CD4-positive, alpha-beta T cell treated with Interleukin-17A for 1 hour (primary cell): Measurements from ENCODE around the gene CACNA1D.
"Not testable (repeated sequence)": the region's sequence is repeated elsewhere in the genome, so short reads cannot be mapped to it uniquely, and the experiment has no call there.

ENCODE experiments used
- DNase-seq: peaks from one replicate; pipeline ENCODE4 v3.0.0-alpha.2; 2020

The CACNA1D gene

DNA sequence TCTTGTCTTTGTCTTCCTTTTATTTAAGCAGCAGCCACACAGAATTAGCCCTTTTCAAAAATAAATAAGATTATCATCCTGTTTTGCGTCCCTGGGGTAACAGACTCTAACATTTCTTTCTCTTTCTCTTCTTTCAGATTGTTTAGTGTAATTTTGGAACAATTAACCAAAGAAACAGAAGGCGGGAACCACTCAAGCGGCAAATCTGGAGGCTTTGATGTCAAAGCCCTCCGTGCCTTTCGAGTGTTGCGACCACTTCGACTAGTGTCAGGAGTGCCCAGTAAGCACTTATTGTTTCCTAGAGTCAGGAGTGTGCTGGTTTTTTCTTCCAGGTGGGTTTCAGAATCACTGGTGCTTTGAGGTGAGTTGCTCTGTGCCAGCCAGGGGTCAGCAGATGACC, 165.6 kb downstream of the CACNA1D start:
- DNase-seq, result no peak

DNA sequence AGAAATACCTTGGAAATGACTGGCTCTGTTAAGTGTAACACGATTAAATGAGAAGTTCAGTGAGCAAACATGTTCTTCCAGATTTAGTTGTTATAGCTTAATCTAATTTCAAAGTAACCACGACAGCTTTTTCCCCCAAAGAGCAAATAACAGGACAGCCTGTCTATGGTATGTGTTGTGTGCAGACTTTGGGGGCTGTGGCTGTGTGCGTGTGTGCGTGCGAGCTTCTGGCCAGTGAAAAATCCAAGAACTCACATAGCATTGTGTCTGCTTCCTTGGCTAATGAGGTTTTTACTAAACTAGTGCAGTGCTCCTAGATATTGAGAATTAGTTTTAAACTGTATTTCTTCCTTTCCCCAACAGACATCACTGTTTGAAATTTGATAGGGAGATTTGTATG, 167.1 kb downstream of the CACNA1D start:
- no peak for DNase-seq

DNA sequence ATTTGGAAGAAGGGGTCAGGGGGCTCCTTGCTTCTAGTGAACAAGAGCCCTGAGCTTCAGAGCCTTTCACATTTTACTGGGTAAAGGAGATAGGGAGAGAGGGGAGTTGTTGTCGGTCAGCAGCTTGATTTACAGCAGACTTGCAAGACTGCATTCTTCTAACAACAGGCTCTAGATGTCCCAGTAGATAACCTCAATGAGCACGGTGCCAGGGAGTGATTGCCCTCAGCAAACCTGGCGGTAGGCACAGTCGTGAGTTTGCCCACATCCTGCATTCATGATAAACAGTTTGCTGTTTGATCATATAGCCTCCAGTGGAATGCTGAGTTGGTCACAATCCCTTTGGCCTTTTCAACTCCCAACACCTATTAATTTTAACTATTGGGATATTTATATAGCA, 170.4 kb downstream of the CACNA1D start:
- not testable (repeated sequence) for DNase-seq

DNA sequence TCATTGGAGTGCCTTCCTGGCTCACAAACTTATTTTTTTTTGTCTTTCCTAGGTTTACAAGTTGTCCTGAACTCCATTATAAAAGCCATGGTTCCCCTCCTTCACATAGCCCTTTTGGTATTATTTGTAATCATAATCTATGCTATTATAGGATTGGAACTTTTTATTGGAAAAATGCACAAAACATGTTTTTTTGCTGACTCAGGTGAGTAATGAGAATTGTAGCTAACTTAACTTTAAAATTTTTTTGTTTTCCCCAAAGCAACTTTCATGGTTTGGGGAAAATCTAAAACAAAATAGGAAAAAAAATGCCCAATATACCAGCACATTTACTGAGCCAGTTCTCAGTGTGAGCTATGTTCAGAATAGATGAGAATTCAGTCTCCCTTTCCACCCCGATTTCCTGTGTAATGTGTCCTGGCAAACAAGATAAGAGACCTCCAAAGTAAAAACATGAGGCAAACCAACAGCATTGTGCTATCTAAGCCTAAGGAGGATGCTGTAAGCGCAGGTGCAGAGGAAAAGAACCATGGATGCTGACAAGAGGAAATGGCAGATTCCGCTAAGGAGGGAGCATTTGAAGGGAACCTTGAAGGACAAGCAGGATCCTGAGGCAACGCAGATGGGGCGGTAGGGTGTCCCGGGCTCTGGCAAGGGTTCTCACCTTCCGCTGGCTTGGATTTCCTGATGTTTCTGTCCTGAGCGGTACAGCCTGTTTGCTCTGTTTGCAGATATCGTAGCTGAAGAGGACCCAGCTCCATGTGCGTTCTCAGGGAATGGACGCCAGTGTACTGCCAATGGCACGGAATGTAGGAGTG, 171.4 kb downstream of the CACNA1D start:
- DNase-seq, result no peak

DNA sequence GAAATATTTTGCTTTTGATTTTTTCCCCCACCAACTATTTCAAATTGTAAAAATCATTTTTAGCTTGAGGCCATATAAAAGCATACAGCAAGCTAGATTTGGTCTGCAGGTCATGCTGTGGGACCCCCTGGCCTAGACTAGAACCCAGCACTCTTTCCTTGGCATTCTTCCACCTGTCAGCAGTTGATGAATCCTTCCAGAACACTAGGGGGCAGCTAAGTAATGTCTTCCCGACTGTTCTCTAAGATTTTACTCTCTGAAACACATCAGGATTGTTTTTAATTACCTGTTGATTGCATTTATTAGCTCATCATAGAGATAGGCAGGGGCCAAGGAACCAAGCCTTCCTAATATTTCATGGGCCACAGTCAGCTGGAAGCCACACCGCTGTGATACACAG, 174.5 kb downstream of the CACNA1D start:
- DNase-seq, result no peak

DNA sequence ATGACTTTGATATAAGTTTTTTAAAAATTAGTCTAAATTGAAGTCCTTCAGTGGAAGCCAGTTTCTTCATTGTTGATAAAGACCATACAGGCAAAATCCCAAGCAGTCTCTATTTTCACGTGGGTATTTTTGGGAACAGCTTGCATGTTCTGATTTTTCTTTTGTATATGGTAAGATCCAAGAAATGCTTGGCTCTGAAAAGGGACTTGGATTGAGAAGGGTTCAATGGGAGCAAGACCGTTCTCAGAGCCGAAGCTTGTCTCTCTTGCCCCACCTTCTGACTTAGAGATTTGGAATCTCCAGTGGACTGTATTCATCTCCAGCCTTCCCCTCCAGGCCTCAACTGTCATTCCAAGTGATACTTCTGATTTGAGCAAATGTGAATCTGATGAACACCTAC, 176.3 kb downstream of the CACNA1D start:
- no peak for DNase-seq

DNA sequence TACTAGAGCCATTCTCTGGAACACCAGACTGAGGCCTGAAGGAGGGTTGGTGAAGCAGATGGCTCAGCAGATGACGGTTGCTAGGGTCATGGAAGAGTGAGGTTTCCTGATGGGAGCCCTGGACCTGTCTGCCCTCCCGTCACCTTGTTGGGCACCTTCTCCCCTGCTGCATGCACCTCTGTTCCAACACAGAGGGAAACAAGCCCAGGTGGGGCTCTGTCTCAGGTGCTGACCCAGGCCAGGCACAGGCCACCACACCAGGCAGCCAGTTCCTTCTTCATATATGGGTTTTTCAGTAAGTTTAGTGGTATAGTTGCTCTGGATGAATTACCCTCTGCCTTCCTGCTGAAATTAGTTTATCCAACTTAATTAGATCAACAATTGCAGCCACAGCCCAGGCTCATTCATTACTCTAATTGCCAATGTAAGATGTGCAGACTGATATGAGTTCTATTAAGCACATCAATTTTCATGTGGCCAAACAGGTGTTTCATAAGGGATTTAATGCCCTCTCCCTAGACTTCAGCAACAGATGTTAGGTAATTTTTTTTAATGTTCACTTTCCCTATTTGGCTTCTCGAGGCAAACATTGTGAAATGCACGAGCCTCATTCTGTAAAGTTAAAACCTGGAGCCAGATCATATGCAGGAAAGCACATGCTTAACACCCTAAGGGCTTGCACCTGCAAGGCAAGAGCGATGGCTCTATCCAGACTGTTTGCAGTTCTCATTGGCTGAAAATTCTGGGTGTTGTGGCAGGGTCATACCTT, 177.0 kb downstream of the CACNA1D start:
- no peak for DNase-seq

DNA sequence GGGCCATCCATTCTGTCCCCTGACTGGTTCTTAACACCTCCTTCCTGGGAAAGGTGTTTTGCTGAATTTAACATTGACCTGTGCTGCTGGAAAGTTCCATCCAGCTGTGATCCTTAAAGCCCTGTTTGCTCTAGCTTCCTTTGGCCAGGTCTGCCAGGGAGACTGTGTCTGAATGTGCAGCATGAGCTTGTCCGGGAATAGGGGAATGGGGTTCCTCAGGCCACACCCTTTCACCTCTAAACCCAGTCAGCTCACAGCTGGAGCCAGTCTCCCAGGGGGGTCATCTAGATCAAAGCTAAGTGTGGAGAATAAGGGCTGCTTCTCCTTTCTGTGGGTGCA, 177.5 kb downstream of the CACNA1D start:
- no peak for DNase-seq

DNA sequence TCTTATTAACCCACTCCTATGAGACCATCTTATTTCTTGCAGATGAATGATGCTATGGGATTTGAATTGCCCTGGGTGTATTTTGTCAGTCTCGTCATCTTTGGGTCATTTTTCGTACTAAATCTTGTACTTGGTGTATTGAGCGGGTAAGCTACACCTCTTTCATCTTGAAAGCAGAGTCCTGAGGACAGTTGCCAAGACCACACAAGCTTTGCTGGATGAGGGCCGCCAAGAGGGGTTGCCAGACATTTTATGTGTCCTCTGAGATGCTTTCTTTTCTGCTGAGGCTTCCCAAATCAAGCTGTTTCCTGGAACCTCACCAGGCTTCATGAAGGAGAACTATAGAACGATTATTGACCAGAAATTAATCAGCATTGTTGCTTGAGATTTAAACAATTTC, 178.6 kb downstream of the CACNA1D start:
- DNase-seq, result no peak

DNA sequence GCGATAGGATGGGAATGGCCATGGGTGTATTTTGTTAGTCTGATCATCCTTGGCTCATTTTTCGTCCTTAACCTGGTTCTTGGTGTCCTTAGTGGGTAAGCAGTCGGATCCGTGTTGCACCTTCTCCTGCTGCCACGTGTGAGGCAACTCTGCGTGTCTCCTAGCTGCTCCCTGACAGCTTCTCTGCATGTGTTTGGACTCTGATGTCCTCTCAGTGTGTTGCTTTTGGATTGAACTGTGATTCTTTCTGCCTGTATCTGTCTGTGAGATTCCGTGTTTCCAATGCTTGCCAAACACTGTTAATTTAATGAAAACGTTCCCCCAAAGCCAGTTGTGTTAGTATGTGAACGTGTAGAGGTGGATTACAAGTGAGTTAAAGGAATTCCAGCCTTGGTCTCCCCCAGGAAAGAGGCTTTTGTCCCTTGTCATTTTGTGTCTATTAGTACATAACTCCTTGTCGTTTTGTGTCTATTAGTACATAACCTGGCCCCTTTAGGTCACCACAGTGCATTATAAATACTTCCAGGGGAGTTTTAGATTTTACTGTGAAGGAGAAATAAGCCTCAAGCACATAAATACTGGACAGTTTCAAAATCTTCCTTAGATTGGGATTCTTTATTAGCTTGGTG, 179.4 kb downstream of the CACNA1D start:
- no peak for DNase-seq

DNA sequence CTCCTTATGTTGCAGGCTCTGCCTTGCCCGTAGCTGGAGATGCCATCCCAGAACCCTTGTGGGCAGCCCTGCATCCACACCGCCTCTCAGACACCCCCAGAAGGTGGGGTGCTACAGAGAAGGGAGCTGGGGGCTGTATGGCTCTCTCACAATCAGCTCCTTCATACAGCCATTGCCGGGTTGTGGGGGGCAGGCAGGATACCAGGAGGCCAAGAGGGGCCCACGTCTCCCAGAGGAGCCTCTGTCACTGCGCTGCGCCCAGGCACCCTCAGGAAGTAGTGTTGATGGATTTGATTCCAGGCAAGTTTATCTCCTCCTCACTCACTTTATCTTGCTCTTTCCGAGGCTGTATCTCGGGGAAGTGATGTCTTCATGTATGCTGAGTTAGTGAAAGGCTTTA, 180.2 kb downstream of the CACNA1D start:
- no peak for DNase-seq

DNA sequence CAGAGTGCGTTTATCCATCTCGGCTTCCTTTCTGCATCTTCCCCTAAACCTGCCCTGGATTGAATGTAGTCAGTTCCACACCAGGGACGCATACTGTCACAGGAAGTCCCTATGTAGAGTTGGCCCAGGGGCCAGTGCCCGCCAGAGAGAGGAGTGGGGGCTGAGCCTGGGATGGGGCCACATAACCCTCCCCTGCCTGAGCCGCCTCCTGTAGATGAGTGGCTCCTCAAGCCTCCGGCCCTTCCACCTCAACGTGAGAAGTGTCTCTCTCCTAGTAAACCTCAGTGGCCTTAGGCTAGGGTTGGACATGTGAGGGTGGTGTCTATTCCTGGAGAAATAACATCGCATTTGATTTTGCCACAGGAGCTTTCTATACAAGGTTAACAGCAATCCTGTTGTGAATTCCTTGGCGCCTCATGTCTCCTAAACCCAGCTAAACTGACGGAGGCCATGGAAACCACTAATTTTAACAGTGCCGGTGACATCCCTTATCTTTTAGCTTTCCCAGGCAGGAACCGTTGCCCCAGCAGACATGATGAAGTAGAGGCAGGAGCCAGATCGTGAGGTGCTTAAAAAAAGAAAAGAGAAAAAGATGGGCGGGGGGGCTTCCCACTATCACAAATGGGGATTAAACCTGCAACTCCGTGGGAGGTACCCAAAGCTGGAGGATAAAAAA, 180.7 kb downstream of the CACNA1D start:
- DNase-seq, result no peak

DNA sequence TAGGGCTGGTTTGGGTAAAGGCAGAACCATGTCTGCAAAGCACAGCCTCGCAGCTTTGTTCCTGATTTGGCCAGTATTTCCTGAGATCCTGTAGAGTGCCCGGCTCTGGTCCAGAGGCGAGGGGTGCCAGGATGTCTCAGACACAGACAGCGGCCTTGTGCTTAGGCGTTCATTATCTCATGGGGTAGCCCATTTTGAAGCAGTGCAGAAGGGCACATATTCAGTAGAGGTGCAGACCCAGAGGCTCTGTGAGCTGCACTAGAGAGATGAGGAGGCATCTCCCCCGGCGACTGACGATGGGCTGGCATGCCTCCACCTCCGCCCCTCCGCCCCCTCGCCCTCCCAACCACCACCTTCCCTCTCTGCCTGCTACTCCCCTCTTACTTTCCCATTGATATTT, 181.5 kb downstream of the CACNA1D start:
- no peak for DNase-seq

DNA sequence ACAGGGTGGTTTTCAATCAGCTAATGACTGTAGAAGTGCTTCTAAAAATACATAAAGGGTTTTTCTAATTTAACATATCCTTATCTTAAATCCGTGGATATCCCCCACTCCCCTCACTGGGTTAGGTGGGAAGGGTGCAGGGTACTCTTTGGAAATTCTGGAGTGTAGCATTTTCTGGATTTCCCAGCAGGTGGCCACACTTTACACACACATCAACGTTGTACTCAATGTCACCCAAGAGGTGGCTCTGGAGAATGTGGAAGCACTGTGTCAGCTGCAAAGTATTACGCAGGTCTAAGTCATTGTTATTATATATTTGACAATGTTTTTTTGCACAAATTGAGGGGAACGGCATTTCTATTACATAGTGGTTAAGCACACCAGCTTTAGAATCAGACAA, 183.0 kb downstream of the CACNA1D start:
- no peak for DNase-seq

DNA sequence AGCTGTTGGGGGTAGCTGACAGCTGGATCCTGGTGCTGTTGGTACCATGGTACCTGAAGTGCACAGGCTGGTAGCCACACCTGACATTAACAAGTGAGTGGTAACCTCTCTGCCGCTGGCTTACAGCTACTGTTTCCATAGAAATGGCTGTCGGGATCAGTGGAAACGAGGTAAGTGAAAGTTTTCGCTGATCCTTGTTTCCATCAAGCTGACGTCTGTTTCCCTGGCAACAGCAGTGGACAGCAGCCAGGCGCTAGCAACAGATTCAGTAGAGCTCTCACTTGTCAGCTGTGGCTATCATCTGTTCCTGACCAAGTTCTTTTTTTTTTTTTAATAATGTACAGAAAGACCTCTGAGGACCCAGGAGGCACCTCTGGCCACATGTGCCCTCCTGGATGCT, 185.6 kb downstream of the CACNA1D start:
- DNase-seq, result no peak

DNA sequence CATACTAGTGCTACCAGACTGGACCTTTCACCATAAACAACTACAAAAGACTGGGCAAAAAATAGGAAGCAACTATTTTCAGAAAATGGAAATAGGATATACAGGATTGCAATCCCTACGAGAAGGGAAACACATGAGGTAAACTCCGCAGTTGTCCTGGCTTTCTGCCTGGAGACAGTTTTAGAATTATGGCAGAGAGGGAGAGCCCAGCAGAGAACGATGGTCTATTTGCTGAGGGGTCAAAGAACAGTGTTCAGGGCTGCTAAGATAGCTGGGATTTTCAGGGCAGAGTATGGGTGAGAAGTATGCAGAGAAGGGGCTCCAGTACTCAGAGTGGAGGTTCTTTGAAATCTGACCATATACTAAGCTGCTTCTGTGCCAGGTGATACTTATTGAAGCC, 188.4 kb downstream of the CACNA1D start:
- DNase-seq, result no peak

DNA sequence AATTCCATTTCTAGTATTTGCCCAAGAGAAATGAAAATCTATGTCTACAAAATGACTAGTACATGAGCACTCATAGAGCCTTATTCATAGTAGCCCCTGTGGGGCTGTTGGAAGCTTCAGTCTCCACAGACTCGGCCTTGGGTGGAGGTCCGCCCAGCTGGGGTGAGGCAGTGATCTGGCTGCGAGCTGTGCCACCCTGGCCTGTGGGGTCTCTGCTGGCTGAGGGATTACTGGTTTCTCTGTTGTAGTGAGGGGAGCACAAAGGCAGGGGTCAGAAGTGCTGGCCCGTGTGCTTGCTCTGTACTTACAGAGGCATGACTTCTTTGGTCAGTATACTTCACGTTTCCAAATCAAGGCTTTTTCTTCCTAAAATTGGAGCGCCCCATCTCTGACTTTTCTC, 193.7 kb downstream of the CACNA1D start:
- DNase-seq, result no peak

DNA sequence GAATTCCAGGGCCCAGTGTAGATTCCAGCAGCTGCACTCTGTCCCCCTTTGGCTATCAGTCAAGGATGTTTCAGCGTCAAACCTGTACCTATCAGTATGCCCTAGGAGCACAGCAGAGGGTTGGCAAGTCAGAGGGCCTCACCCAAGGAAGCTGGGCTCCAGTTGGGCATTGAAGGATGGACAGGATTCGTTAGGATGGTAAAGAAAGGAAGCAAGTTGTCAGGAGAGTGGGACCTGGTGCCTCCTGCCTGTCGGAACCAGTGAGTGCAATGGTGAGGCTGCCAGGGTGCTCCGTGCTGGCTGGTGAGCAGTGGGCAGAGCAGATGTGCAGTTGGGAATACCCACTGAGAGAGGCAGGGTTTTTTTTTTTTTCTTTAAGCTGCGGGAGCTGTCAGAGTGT, 194.6 kb downstream of the CACNA1D start:
- no peak for DNase-seq

DNA sequence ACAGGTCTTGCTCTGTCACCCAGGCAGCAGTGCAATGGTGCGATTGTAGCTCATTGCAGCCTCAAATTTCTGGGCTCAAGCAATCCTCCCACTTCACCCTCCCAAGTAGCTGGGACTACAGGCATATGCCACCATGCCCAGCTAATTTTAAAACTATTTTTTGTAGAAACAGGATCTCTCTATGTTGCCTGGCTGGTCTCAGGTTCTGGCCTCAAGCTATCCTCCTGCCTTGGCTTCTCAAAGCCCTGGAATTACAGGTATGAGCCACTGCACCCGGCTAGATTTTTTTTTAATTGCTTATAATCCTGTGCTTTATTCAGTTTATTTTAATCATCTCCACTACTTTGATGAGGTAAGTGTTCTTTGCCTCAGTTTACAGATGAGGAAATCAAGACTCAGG, 195.3 kb downstream of the CACNA1D start:
- DNase-seq, result no peak

DNA sequence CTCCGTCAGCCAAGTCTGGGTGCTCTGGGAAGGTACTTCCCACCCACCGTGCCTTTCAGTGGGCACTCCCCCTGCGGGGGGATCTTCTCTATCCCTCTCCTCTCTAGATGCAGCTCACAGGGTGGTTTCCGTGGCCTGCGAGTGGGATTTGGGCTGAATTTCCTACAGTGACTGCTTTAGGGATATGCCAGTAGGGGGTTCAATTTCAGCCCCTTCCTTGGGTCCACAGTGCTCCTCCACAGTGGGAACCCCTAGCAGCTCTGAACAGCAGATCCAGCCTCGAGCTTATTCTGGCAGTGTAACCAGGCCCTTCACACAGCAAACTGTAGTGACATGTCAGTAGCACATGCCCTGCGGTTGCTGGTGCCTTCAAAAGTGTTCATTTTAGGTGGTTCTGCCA, 196.1 kb downstream of the CACNA1D start:
- no peak for DNase-seq

DNA sequence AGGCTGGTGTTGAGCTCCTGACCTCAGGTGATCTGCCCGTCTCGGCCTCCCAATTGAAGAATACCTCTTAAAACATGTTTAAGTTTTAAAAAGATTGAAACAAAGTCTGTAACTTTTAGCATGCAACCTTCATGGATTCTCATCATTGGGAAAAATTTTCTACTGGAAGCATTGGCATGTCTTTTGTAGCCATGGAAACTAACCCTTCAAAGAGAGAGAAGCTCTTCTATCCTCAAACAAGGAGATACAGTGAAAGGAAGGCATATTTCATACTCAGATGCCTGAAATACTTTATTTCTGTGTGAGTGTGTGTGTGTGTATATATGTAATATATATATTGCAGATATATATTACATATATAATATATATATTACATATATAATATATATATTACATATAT, 196.9 kb downstream of the CACNA1D start:
- DNase-seq, result no peak

DNA sequence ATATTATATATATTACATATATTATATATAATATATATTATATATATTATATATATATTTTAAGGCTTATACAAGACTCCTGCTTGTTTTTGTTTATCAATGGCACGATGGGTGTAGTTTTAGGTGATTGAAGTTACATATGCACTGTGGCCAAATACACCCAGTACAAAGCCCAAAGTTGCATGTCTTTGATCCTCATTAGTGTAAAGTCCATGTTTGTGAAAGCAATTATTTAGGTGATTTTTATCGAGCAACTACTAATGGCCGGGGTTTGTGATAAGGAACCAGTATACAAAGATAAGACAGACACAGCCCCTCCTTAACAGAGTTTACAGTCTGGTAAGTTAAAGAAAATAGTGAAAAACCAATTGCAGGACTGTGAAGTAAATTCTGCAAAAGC, 197.5 kb downstream of the CACNA1D start:
- no peak for DNase-seq

DNA sequence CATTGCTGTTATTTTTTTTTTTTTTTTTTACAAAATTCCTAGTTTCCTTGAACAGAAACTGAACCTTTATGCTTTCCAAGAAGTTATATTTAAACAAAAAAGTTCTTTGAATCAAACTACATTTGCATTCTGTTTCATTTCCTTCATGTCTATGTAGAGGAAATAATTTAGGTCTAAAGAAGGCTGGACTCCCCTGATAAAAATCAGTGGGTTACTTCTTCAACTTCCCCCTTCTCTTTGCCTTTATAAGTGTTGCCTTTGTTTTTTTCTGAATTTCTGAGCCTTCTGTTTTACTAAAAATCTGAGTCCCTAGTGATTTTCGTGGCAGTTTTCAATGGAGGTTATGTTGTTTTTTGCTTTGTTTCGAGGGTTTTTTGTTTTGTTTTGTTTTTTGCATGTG, 199.0 kb downstream of the CACNA1D start:
- DNase-seq, result no peak

DNA sequence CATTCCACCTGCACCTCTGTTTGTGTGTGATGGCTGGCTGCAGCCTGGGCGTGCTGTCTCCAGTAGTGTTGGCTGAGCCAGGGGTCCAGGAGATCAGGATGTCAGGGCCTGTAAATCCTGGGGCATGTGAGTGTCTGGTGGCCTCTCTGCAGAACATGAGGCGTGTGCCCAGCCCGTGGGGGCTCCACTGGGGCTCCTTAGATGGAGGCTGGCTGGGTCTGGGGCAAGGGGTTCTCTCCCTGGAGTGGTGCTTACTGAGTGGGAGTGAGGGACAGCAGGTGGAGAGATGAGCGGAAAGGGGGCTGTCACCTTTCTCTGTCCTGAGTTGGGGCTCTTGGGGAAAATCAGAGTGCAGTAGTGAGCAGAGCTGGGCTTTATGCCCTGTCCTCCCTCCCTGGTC, 199.6 kb downstream of the CACNA1D start:
- DNase-seq, result no peak
